Vagina (tissue), 2 donors: ENCODE results near the gene ARID4A.

ENCODE experiments used
- POLR2A ChIP-seq, 2 donors: fragments of 450-650 bp; IDR thresholded peaks; one replicate each; pipeline ENCODE4 v1.6.1; 2017; ENCODE audit warnings: antibody characterized with exemption in 2 of 2, mild to moderate bottlenecking in 2 of 2, moderate library complexity in 2 of 2
- TF ChIP-seq, protein P1 (sequence below), 3 experiments: fragments of 450-650 bp in 2 of 3; fragments of 200-600 bp in 1 of 3; sonication (generic) in 1 of 3; IDR thresholded peaks; one replicate each; pipeline ENCODE4 v1.5.1; 2017 to 2019; ENCODE audit warnings: antibody characterized with exemption in 3 of 3, mild to moderate bottlenecking in 2 of 3, moderate library complexity in 2 of 3

- TF ChIP-seq, protein P1, sequence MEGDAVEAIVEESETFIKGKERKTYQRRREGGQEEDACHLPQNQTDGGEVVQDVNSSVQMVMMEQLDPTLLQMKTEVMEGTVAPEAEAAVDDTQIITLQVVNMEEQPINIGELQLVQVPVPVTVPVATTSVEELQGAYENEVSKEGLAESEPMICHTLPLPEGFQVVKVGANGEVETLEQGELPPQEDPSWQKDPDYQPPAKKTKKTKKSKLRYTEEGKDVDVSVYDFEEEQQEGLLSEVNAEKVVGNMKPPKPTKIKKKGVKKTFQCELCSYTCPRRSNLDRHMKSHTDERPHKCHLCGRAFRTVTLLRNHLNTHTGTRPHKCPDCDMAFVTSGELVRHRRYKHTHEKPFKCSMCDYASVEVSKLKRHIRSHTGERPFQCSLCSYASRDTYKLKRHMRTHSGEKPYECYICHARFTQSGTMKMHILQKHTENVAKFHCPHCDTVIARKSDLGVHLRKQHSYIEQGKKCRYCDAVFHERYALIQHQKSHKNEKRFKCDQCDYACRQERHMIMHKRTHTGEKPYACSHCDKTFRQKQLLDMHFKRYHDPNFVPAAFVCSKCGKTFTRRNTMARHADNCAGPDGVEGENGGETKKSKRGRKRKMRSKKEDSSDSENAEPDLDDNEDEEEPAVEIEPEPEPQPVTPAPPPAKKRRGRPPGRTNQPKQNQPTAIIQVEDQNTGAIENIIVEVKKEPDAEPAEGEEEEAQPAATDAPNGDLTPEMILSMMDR (IDR thresholded peaks at IDR 0.05), result no peak
- TF ChIP-seq POLR2A (IDR thresholded peaks at IDR 0.05), result no peak
Observed at GRCh38 chr14:58331111-58331510, 32.8 kb downstream of the ARID4A start.
